A673 (cell line): Measurements from ENCODE around the gene NLGN1.

Source experiments
- CTCF ChIP-seq: fragments of 300-800, 200-600 bp; sonication (generic); conservative IDR thresholded peaks from 2 replicates; pipeline ENCODE4 v1.5.1; 2017; ENCODE audit warnings: low read depth, mild to moderate bottlenecking, antibody characterized with exemption, low read length, moderate library complexity, mixed read lengths
- EZH2 ChIP-seq: fragments of 200-600 bp; sonication (generic); IDR thresholded peaks from 2 replicates; pipeline ENCODE4 v1.6.1; 2017; ENCODE audit warnings: borderline replicate concordance, low read depth, mild to moderate bottlenecking, mixed read lengths, antibody characterized with exemption, low read length; ENCODE audit not compliant: poor library complexity, severe bottlenecking

GRCh38 chr3:174153871-174154270, 756.3 kb downstream of the NLGN1 start:
- TF ChIP-seq CTCF (no peak), EZH2 (no peak)
